Medulla oblongata (tissue), 1 donor: ENCODE results near the gene MINDY1.

Source experiments
- DNase-seq: peaks from one replicate; pipeline ENCODE4 v3.0.0-alpha.2; 2015; ENCODE audit errors: extremely low spot score

MINDY1 gene

GRCh38 chr1:151006327-151007052 lies at the start of gene MINDY1:
TSS of gene MINDY1 (minus strand) at chr1:151006902. CDS start at chr1:151002617, 4,285 bp downstream.
- peak; percentile 96 for DNase-seq

DNA sequence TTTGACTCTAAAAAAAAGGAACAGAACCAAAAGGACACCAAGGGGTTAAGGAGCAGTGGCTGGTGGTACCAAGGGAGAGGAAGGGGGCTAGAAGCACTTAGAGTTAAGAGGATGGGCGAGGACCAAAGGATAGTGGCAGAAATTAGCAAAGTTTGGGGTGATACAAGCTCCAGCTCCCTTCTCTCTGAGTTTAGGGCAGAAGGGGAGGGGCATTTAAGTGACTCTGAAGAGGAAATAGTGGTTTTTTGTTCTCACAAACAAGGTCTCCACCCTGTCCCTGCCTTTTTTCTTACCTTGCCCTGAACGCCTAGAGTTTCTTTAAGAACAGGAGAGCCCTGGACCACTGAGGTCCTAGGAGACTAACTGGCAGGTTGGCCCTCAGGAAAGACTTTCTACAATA lies 49.4 kb upstream of the MINDY1 start:
- no peak for DNase-seq

DNA sequence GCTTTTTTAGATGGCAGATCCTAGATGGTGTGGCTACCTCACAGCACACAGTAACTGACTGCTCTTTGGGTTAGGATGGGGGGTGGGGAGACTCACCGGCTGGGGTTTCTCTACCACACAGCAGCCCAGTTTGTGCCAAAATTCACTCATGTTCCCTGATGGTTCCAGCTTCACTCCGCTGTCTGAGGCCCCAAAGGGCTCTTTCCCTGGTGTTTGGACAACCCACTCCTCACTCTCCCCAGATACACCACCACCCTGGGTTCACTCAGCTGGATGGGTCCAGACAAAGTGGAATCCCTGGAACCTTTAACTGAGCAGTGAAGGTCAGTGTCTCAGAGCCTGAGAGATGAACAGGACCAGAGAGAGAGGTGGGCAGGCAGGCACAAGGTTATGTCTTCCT lies 48.9 kb upstream of the MINDY1 start:
- no peak for DNase-seq

DNA sequence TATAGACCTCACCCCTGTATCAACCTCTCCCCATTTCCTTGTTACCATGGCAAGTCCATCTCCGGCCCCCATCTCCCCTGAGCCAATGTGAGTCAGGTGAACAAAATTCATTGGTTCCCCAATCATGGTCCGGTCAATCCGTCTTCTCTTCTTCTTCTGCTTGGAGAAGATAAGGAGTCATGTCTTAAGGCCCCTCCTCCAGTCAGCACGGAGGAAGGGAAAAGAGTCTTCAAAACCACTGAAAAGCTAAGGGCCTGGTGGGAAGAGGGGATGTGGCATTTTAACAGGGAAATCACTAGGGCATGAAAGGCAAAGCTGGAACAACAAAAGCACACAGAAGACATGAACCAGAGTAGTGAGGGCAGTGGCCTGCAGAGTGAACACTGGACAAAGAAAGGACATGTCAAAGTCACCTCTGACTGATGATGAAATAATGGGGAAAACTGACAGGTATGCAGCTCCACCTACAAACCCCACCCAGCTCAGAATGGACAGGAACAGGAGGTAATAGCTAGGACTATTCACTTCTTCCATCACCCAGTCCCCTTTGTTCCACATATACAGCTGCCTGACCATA lies 48.4 kb upstream of the MINDY1 start:
- DNase-seq: no peak

GRCh38 chr1:151051356-151052009 lies 44.8 kb upstream of the MINDY1 start:
- DNase-seq: no peak

DNA sequence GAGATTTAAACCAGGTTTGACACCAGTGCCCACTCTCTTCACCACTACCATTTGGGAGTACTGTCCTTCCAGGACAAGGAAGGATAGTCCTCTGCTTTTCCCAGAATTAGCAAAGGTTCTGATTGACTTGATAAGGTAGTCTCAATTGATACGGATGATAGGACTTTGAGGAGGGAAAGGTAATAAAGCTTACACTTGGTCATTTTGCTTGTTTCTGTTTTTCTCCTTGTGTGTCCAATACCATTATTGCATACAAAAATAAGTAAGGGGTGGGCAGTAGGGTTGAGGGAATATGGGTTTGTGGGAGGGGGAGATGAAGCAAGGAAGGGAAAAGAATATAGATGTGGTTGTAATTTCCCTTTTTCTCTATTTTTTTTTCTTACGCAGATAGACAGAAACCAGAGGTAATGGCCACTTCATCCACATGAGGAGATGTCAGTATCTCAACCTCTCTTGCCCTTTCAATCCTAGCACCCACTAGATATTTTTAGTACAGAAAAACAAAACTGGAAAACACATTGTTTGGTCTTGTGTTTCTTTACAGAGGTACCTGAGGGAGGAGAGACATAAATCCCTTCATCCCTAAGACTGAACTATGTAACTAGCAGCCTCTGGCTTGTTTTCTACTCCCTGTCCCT lies 43.5 kb upstream of the MINDY1 start:
- DNase-seq: no peak

- no peak for DNase-seq
Measured at GRCh38 chr1:151049458-151049857, 42.8 kb upstream of the MINDY1 start.

DNA sequence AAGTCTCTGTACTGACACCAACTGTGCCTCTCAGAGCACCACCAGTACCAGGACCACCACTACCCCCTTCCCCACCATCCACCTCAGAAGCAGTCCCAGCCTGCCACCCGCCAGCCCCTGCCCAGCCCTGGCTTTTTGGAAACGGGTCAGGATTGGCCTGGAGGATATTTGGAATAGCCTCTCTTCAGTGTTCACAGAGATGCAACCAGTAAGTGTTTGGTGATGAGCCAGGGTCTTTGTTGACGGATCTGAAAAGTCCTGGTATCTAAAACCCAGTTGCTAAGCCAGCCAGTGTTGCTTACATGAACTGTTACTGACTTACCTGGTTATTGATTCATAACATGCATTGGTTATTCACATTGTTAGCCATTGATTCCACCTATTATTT lies 41.9 kb upstream of the MINDY1 start:
- DNase-seq: no peak

DNA sequence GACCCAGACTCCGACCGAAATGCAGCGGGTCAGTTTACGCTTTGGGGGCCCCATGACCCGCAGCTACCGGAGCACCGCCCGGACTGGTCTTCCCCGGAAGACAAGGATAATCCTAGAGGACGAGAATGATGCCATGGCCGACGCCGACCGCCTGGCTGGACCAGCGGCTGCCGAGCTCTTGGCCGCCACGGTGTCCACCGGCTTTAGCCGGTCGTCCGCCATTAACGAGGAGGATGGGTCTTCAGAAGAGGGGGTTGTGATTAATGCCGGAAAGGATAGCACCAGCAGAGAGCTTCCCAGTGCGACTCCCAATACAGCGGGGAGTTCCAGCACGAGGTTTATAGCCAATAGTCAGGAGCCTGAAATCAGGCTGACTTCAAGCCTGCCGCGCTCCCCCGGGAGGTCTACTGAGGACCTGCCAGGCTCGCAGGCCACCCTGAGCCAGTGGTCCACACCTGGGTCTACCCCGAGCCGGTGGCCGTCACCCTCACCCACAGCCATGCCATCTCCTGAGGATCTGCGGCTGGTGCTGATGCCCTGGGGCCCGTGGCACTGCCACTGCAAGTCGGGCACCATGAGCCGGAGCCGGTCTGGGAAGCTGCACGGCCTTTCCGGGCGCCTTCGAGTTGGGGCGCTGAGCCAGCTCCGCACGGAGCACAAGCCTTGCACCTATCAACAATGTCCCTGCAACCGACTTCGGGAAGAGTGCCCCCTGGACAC lies 41.4 kb upstream of the MINDY1 start:
- peak; percentile 70 for DNase-seq

- DNase-seq: peak; percentile 85
Measured at GRCh38 chr1:151047591-151047924, 40.9 kb upstream of the MINDY1 start, which contains the start of gene C1orf56. TSS of gene C1orf56 (plus strand) at chr1:151047751. CDS start at chr1:151047848, 97 bp downstream.

DNA sequence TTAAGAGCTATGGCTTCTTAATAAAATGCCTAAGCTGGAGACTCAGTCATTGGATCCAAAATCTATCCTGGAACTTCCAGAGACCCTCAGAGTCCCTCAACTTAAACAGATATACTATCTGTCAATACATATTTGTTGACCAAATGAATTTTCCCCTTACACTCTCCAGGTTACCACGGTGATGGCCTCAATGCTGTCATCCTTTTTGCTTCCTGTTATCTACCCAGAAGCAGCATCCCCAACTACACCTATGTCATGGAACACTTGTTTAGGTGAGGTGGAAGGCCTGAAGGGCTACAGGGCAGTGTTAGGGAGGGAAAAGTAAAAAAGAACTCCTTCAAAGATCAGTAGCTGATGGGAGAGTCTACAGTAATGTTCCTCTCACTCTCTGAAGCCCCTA lies 36.5 kb upstream of the MINDY1 start:
- DNase-seq: no peak

- no peak for DNase-seq
Measured at GRCh38 chr1:151039521-151039920, 32.8 kb upstream of the MINDY1 start.

- DNase-seq: no peak
Measured at GRCh38 chr1:151037032-151037431, 30.3 kb upstream of the MINDY1 start.

DNA sequence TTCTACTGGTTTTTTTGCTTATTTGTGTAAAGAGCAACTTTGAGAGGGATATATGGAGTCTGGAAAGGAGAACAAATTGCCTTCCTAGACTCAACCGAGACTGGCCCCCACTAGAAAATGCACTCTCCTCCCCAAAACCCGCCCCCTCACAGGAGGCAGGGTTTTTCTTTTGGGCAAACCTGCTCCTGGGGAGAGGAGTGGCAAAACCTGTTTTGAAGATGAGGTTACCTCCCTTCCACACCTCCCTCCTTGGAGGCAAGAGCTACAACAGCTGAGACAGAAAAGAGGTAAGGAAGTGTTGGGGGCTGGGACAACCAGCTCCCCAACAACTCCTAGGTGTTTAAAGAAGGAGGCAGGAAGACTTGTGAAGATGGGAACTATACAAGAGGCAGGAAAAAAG lies 29.7 kb upstream of the MINDY1 start, which contains the start of gene BNIPL:
BNIPL (plus strand) TSS at position 231 of the 400 bp plus-strand sequence; CDS start at position 371, 140 bp downstream.
- no peak for DNase-seq

DNA sequence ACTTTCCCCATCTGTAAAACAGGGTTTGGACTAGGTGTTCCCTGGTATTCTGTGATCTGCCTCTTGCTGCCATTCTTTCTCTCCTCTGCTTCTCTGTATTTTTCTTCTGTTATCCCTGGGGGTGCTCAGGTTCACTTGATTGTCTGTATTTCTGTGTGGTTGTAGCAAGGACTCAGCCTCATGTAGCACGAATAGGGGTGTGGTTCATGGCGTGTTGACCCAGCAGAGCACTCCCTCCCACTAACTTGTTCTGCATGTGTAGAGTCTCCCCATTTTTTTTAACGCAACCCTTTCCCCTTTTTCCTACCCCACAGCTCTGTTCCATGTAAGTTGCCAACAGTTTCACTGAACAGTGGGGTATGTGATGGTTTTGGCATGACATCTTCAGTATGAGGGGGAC lies 28.5 kb upstream of the MINDY1 start:
- no peak for DNase-seq

GRCh38 chr1:151032164-151032563 lies 25.5 kb upstream of the MINDY1 start:
- DNase-seq: no peak

DNA sequence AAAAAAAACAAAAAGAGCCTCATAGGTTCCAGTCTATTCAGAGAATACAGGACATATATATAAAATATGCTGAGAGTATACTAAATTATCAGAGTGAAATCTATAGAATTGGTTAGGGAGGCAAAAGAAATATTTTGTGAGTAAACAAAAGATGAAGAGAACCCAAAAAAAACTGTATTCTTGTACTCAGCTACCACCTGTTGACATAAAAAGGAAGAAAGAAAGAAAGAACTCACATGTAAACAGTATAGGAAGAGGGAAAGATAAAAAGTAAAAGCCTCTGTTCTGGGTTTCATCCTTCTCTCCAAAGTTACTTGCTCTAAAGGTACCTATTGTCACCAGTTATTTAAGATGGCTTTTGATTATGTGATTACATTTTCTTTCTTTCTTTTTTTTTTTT lies 19.8 kb upstream of the MINDY1 start:
- no peak for DNase-seq

- DNase-seq: peak; percentile 91
Measured at GRCh38 chr1:151024540-151025146, 17.9 kb upstream of the MINDY1 start.

DNA sequence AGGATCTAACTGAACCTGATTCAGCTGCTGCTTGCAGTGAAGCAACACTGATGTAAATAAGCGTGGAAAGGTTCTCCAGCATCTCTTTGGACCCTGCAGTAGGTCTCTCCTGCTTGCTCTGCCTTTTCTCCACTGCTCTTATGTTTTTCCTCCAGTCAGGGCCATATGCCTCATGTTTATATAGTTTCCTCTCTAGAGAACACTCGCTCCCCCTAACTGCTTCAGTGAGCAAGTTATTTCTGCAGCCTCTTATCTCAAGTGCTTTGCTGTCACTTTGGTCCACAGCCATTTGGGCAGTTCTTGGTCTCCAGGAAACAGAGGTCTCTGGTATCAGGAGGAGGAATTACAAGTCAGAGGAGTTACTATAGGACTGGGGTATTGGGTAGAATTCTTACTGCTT lies 6.8 kb upstream of the MINDY1 start:
- DNase-seq: no peak

DNA sequence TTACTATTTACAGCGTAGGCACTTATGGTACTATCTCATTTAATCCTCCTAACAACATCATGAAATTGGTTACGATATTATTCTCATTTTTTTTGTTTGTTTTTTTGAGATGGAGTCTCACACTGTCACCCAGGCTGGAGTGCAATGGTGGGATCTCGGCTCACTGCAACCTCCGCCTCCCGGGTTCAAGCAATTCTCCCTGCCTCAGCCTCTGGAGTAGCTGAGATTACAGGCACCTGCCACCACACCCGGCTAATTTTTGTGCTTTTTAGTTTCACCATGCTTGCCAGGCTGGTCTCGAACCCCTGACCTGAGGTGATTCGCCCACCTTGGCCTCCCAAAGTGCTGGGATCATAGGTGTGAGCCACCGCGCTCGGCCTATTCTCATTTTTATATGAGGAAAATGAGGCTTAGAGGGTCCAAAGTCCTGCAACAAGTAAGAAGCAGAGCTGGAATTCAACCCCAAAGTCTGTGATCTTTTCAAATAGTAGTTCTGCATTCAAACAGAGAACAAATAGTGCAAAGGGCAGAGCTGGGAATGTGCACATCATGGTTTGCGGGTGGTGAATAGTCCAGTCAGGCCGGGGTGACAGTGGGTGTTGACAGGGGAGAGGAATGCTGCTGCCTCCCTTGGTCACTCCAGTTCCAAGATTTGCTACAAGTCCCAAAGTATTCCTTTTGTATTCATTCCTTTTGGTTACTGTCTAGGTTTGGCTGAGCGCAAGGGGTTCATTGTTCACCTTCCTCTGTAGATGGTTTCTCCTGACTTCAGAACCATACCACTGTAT lies 6.2 kb upstream of the MINDY1 start:
- DNase-seq: no peak
